H1 (cell line): ENCODE results near the gene ASPG.

Experiments
- BRCA1 ChIP-seq: IDR thresholded peaks from 2 replicates; pipeline ENCODE4 v1.6.1; 2012; ENCODE audit warnings: low read depth, low read length, improper control_type of control experiment
- CEBPB ChIP-seq: IDR thresholded peaks from 2 replicates; pipeline ENCODE4 v1.6.1; 2012; ENCODE audit warnings: low read depth, low read length
- JUND ChIP-seq: IDR thresholded peaks from 2 replicates; pipeline ENCODE4 v1.6.1; 2011; ENCODE audit warnings: mild to moderate bottlenecking, improper control_type of control experiment, low read length
- KDM1A ChIP-seq: fragments of 200-600, 300-600 bp; sonication (generic); IDR thresholded peaks from 2 replicates; pipeline ENCODE4 v1.7.1; 2016; ENCODE audit warnings: mild to moderate bottlenecking, low read length, borderline replicate concordance
- POLR2A ChIP-seq, 2 experiments: IDR thresholded peaks; 1 replicate in 1 of 2; 2 replicates in 1 of 2; pipeline ENCODE4 v1.6.1; 2011; ENCODE audit warnings: low read depth in 2 of 2, low read length in 2 of 2, mild to moderate bottlenecking in 2 of 2; ENCODE audit errors: control extremely low read depth in 1 of 2
- SP1 ChIP-seq: IDR thresholded peaks from 2 replicates; pipeline ENCODE4 v1.6.1; 2011; ENCODE audit warnings: low read depth, low read length
- SRF ChIP-seq: IDR thresholded peaks from 2 replicates; pipeline ENCODE4 v1.6.1; 2011; ENCODE audit warnings: mild to moderate bottlenecking, low read depth, low read length, moderate library complexity
- YY1 ChIP-seq: IDR thresholded peaks from 2 replicates; pipeline ENCODE4 v1.6.1; 2011; ENCODE audit warnings: low read depth, mild to moderate bottlenecking, low read length
- TF ChIP-seq, protein P1 (sequence below): IDR thresholded peaks from 2 replicates; pipeline ENCODE4 v1.6.1; 2011; ENCODE audit warnings: low read depth, mild to moderate bottlenecking, low read length; ENCODE audit not compliant: insufficient read depth
- TF ChIP-seq, protein P2 (sequence below), 3 experiments: IDR thresholded peaks; 1 replicate in 2 of 3; 2 replicates in 1 of 3; pipeline versions ENCODE4 v1.5.1 to v1.6.1; 2011; ENCODE audit warnings: low read length in 3 of 3, mild to moderate bottlenecking in 3 of 3, inconsistent platforms in 2 of 3, low read depth in 1 of 3, moderate library complexity in 1 of 3; ENCODE audit not compliant: insufficient read depth in 1 of 3; ENCODE audit errors: control extremely low read depth in 1 of 3
- TF ChIP-seq, protein P3 (sequence below): IDR thresholded peaks from 2 replicates; pipeline ENCODE4 v1.6.1; 2012; ENCODE audit warnings: inconsistent platforms

DNA sequence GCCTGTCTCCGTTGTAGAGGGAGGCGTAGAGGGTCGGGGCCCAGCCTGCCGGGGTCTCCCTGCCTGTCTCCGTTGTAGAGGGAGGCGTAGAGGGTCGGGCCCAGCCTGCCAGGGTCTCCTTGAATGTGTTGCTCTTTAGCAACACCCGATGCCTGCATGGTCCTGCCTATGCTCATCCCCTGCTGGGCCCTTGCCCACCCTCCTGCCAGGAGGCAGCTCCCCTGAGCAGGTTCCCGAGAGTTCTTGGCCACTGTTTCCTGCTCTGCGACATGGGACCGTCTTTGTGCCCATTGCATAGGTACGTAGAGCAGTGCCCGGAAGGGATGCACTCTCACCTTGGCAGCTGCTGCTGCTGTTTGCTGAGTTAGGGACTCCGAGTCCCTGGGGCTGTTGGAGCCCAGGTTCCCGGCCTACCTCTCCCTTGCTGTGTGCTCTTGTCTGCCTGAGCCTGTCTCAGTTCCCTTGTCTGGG lies 56.2 kb downstream of the ASPG start:
- TF ChIP-seq BRCA1 (no peak), SP1 (no peak), SRF (no peak), POLR2A (IDR thresholded peaks at IDR 0.05; ENCODE audit: control extremely low read depth in 1 of 2, low read depth in 2 of 2, low read length in 2 of 2) (no peak), CEBPB (no peak), KDM1A (no peak), YY1 (no peak), JUND (no peak)
- TF ChIP-seq, protein P1, sequence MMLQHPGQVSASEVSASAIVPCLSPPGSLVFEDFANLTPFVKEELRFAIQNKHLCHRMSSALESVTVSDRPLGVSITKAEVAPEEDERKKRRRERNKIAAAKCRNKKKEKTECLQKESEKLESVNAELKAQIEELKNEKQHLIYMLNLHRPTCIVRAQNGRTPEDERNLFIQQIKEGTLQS, result no peak
- TF ChIP-seq, protein P2, sequence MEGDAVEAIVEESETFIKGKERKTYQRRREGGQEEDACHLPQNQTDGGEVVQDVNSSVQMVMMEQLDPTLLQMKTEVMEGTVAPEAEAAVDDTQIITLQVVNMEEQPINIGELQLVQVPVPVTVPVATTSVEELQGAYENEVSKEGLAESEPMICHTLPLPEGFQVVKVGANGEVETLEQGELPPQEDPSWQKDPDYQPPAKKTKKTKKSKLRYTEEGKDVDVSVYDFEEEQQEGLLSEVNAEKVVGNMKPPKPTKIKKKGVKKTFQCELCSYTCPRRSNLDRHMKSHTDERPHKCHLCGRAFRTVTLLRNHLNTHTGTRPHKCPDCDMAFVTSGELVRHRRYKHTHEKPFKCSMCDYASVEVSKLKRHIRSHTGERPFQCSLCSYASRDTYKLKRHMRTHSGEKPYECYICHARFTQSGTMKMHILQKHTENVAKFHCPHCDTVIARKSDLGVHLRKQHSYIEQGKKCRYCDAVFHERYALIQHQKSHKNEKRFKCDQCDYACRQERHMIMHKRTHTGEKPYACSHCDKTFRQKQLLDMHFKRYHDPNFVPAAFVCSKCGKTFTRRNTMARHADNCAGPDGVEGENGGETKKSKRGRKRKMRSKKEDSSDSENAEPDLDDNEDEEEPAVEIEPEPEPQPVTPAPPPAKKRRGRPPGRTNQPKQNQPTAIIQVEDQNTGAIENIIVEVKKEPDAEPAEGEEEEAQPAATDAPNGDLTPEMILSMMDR (IDR thresholded peaks at IDR 0.05; ENCODE audit: control extremely low read depth in 1 of 3, insufficient read depth in 1 of 3, low read depth in 1 of 3, low read length in 3 of 3), result no peak
- TF ChIP-seq, protein P3, sequence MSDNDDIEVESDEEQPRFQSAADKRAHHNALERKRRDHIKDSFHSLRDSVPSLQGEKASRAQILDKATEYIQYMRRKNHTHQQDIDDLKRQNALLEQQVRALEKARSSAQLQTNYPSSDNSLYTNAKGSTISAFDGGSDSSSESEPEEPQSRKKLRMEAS, result no peak
